HFFc6 (cell line): ENCODE data around the gene CDK6. TPM values are rescaled to one million over a fixed set of nuclear protein-coding genes. Genes with fewer than 3 reads are reported as not detected.
"Not testable (repeated sequence)": the region's sequence is repeated elsewhere in the genome, so short reads cannot be mapped to it uniquely, and the experiment has no call there.

Source experiments
- DNase-seq: peaks from one replicate; pipeline ENCODE4 v3.0.0-alpha.2; 2018
- H3K27ac Mint-ChIP-seq: 2 replicates; pipeline ENCODE4 v1.8.0; 2020; ENCODE audit warnings: mild to moderate bottlenecking, mixed read lengths
- H3K27me3 Mint-ChIP-seq: 2 replicates; pipeline ENCODE4 v1.8.0; 2021; ENCODE audit warnings: mild to moderate bottlenecking, moderate library complexity, mixed read lengths; ENCODE audit not compliant: insufficient read depth
- H3K36me3 Mint-ChIP-seq: 2 replicates; pipeline ENCODE4 v1.8.0; 2021; ENCODE audit warnings: low read depth, mixed read lengths
- H3K4me1 Mint-ChIP-seq: 2 replicates; pipeline ENCODE4 v1.8.0; 2020; ENCODE audit warnings: low read depth, mixed read lengths
- H3K4me3 Mint-ChIP-seq: 2 replicates; pipeline ENCODE4 v1.8.0; 2020; ENCODE audit warnings: mild to moderate bottlenecking, moderate library complexity, mixed read lengths
- H3K9me3 Mint-ChIP-seq: 2 replicates; pipeline ENCODE4 v1.8.0; 2020; ENCODE audit warnings: mild to moderate bottlenecking, mixed read lengths
- CTCF ChIP-seq: fragments of 200-600 bp; sonication (generic); IDR thresholded peaks from 2 replicates; pipeline ENCODE4 v1.5.0; 2021; ENCODE audit warnings: antibody characterized with exemption, mild to moderate bottlenecking
- total RNA-seq, 6 experiments: library from RNA; stranded (reverse); fragmentation: NEBNext Ultra II Directional; extraction: Animal tissue kit (Norgen Biotek cat#: 25700); gene quantifications; 2 replicates in 1 of 6; 3 replicates in 5 of 6; pipeline ENCODE4 v1.2.3, GENCODE V29; 2021

Gene CDK6
- total RNA-seq, 6 experiments from 2014 or later: 54.5 to 90.0 (median 58.9) TPM

- DNase-seq: no peak
- Mint-ChIP-seq H3K4me3 (no peak overlapping the region), H3K36me3 (peaks cover 14% of the 10 kb centered on the region), H3K27me3 (no peaks in the 10 kb centered on the region), H3K9me3 (peaks cover 13% of the 10 kb centered on the region), H3K4me1 (peaks cover 23% of the 10 kb centered on the region), H3K27ac (no peak overlapping the region)
- TF ChIP-seq CTCF: no peak
These were observed 38.2 kb upstream of the CDK6 start for GRCh38 chr7:92874567-92874966.

GRCh38 chr7:92873776-92874175 is 37.4 kb upstream of the CDK6 start:
- no peaks in the 10 kb centered on the region for H3K27me3 Mint-ChIP-seq
- H3K9me3 Mint-ChIP-seq: peaks cover 21% of the 10 kb centered on the region
- peaks cover 22% of the 10 kb centered on the region for H3K4me1 Mint-ChIP-seq

GRCh38 chr7:92872701-92873100 is 36.3 kb upstream of the CDK6 start:
- H3K36me3 Mint-ChIP-seq: peaks cover 32% of the 10 kb centered on the region
- no peak for TF ChIP-seq CTCF
- no peak overlapping the region for H3K27ac Mint-ChIP-seq
- DNase-seq: no peak
- H3K4me3 Mint-ChIP-seq: no peak overlapping the region
- H3K27me3 Mint-ChIP-seq: no peaks in the 10 kb centered on the region
- H3K4me1 Mint-ChIP-seq: peaks cover 22% of the 10 kb centered on the region
- H3K9me3 Mint-ChIP-seq: peaks cover 32% of the 10 kb centered on the region

More at GRCh38 chr7:92873776-92874175, 37.4 kb upstream of the CDK6 start:
- Mint-ChIP-seq H3K4me3 (no peak overlapping the region), H3K27ac (no peak overlapping the region), H3K36me3 (peaks cover 22% of the 10 kb centered on the region)
- no peak for DNase-seq
- no peak for TF ChIP-seq CTCF

GRCh38 chr7:92868683-92869293 is 32.4 kb upstream of the CDK6 start:
- TF ChIP-seq CTCF: no peak
- DNase-seq: no peak
- Mint-ChIP-seq H3K36me3 (peaks cover 53% of the 10 kb centered on the region), H3K4me3 (no peak overlapping the region), H3K27ac (no peak overlapping the region), H3K27me3 (no peaks in the 10 kb centered on the region), H3K9me3 (peaks cover 48% of the 10 kb centered on the region), H3K4me1 (peaks cover 14% of the 10 kb centered on the region)

GRCh38 chr7:92864169-92864568 is 27.8 kb upstream of the CDK6 start:
- not testable (repeated sequence) for H3K4me3 Mint-ChIP-seq, DNase-seq, H3K27ac Mint-ChIP-seq, H3K27me3 Mint-ChIP-seq, H3K4me1 Mint-ChIP-seq
- Mint-ChIP-seq H3K9me3 (peaks cover 36% of the 10 kb centered on the region), H3K36me3 (peaks cover 47% of the 10 kb centered on the region)
- TF ChIP-seq CTCF: peak; percentile 22; the same call in 1 of the 2 replicates
